Keratinocyte (primary cell): ENCODE measurements around the gene WFDC5. TPM values are rescaled to one million over a fixed set of nuclear protein-coding genes. Genes with fewer than 3 reads are reported as not detected.
A peak's percentile ranks its signal among the peaks of the same experiment; 100 is the strongest.

Source experiments
- DNase-seq: peaks from one replicate; pipeline ENCODE4 v3.0.0-alpha.2; 2011; ENCODE audit warnings: low read depth, missing footprints, low spot score
- FAIRE-seq: peaks from 2 replicates; lab custom pipeline; 2011; peaks lifted over from hg19 to GRCh38; lab: Jason Lieb, UNC
- H2AFZ ChIP-seq: 2 replicates; pipeline ENCODE4 v1.6.0; 2012; ENCODE audit warnings: low read length, control low read depth, inconsistent platforms; ENCODE audit not compliant: control insufficient read depth
- H3K27ac ChIP-seq: 2 replicates; pipeline ENCODE4 v1.5.1; 2011; ENCODE audit warnings: low read length; ENCODE audit not compliant: control insufficient read depth, insufficient read depth
- H3K27me3 ChIP-seq: 3 replicates; pipeline ENCODE4 v1.6.0; 2011; ENCODE audit warnings: low read length; ENCODE audit not compliant: control insufficient read depth, insufficient read depth; ENCODE audit errors: extremely low read depth
- H3K36me3 ChIP-seq, 2 experiments: 2 replicates in 1 of 2; 3 replicates in 1 of 2; pipeline ENCODE4 v1.5.1; 2011; ENCODE audit warnings: low read length in 2 of 2, mild to moderate bottlenecking in 1 of 2; ENCODE audit not compliant: control insufficient read depth in 2 of 2, insufficient read depth in 2 of 2; ENCODE audit errors: extremely low read depth in 1 of 2
- H3K4me1 ChIP-seq: 3 replicates; pipeline ENCODE4 v1.5.1; 2011; ENCODE audit warnings: low read length; ENCODE audit not compliant: control insufficient read depth, insufficient read depth; ENCODE audit errors: extremely low read depth
- H3K4me2 ChIP-seq: 3 replicates; pipeline ENCODE4 v1.6.0; 2011; ENCODE audit warnings: low read depth, low read length; ENCODE audit not compliant: control insufficient read depth, insufficient read depth; ENCODE audit errors: extremely low read depth
- H3K4me3 ChIP-seq, 3 experiments: fragments of 200-600 bp in 1 of 3; sonication (generic) in 1 of 3; 2 replicates in 2 of 3; 3 replicates in 1 of 3; pipeline ENCODE4 v1.5.1; 2011 to 2016; ENCODE audit warnings: low read length in 3 of 3, mild to moderate bottlenecking in 3 of 3, control low read depth in 2 of 3, inconsistent platforms in 1 of 3, low read depth in 1 of 3, mixed read lengths in 1 of 3, mixed run types in 1 of 3, moderate library complexity in 1 of 3; ENCODE audit not compliant: control insufficient read depth in 2 of 3, insufficient read depth in 2 of 3; ENCODE audit errors: extremely low read depth in 1 of 3
- H3K79me2 ChIP-seq: 2 replicates; pipeline ENCODE4 v1.6.0; 2012; ENCODE audit warnings: low read length; ENCODE audit not compliant: control insufficient read depth, insufficient read depth
- H3K9ac ChIP-seq: 3 replicates; pipeline ENCODE4 v1.6.0; 2011; ENCODE audit warnings: low read length; ENCODE audit not compliant: control insufficient read depth, insufficient read depth; ENCODE audit errors: extremely low read depth
- H3K9me1 ChIP-seq: 3 replicates; pipeline ENCODE4 v1.6.0; 2011; ENCODE audit warnings: low read length; ENCODE audit not compliant: control insufficient read depth, insufficient read depth; ENCODE audit errors: extremely low read depth
- H3K9me3 ChIP-seq: 2 replicates; pipeline ENCODE4 v1.5.1; 2012; ENCODE audit warnings: low read depth, low read length; ENCODE audit not compliant: control insufficient read depth
- H4K20me1 ChIP-seq: 3 replicates; pipeline ENCODE4 v1.6.0; 2011; ENCODE audit warnings: low read length; ENCODE audit not compliant: control insufficient read depth, insufficient read depth; ENCODE audit errors: extremely low read depth
- CTCF ChIP-seq, 3 experiments: IDR thresholded peaks in 1 of 3; conservative IDR thresholded peaks in 1 of 3; optimal IDR thresholded peaks in 1 of 3; 2 replicates in 2 of 3; 3 replicates in 1 of 3; pipeline versions ENCODE3 to v1.5.1; 2011; ENCODE audit warnings: low read length in 3 of 3, mild to moderate bottlenecking in 3 of 3, moderate library complexity in 2 of 3, control low read depth in 1 of 3, inconsistent platforms in 1 of 3; ENCODE audit not compliant: insufficient read depth in 2 of 3; ENCODE audit errors: extremely low read depth in 1 of 3
- EZH2 ChIP-seq: IDR thresholded peaks from one replicate; pipeline ENCODE4 v1.6.1; 2012; ENCODE audit warnings: inconsistent platforms, mild to moderate bottlenecking, low read length, moderate library complexity
- dilution Hi-C: fragments of 300-500 bp; cut with MboI; formaldehyde crosslinking; loops from one replicate; pipeline ENCODE4 v1.7.0; 2020; ENCODE audit warnings: low sequenced_read_pairs; ENCODE audit not compliant: extremely low pct_ligation_motif_present
- polyA plus RNA-seq, 5 experiments: library from polyadenylated mRNA; depleted of rRNA in 3 of 5; stranded (reverse) in 3 of 5; stranded (forward) in 1 of 5; unstranded in 1 of 5; fragments of >200 nt; gene quantifications; 1 replicate in 1 of 5; 2 replicates in 3 of 5; 3 replicates in 1 of 5; pipeline versions ENCODE4 v1.2.1 to v1.2.3, GENCODE V29; 2011 to 2012; ENCODE audit warnings: missing spikeins in 2 of 5, low read depth in 1 of 5, low replicate concordance in 1 of 5

WFDC5 gene
- polyA plus RNA-seq, 1 donor (not counting 4 experiments of a cell fraction or from before 2014, with no cell fraction given) = 5.1 TPM

- dilution Hi-C loops = no loop called here
- no peak overlapping the region for H3K27ac ChIP-seq
- no peak for DNase-seq
- no peaks in the 10 kb centered on the region for H3K27me3 ChIP-seq
- no peak for FAIRE-seq
- no peak overlapping the region for H3K4me2 ChIP-seq
- H3K9me3 ChIP-seq = no peaks in the 10 kb centered on the region
- H3K9me1 ChIP-seq = no peaks in the 10 kb centered on the region
- no peak overlapping the region for H2AFZ ChIP-seq
- H3K36me3 ChIP-seq = no peaks in the 10 kb centered on the region
- no peaks in the 10 kb centered on the region for H4K20me1 ChIP-seq
- TF ChIP-seq CTCF (optimal IDR thresholded peaks at IDR 0.05 in 1 of 3, IDR thresholded peaks at IDR 0.05 in 1 of 3, conservative IDR thresholded peaks at IDR 0.05 in 1 of 3; ENCODE audit: extremely low read depth in 1 of 3, insufficient read depth in 2 of 3, low read length in 3 of 3) = no peak
- no peak for TF ChIP-seq EZH2
- no peaks in the 10 kb centered on the region for H3K79me2 ChIP-seq
- H3K9ac ChIP-seq = no peak overlapping the region
- peaks cover 29% of the 10 kb centered on the region for H3K4me1 ChIP-seq
- no peak overlapping the region for H3K4me3 ChIP-seq
These were observed 11.9 kb downstream of the WFDC5 start for GRCh38 chr20:45103072-45103471.

GRCh38 chr20:45101333-45101850 lies 13.6 kb downstream of the WFDC5 start:
- dilution Hi-C loops = no loop called here
- H3K9me3 ChIP-seq = no peaks in the 10 kb centered on the region
- peak overlapping the region; percentile 92 for H2AFZ ChIP-seq
- H3K9ac ChIP-seq = peak overlapping the region; percentile 64
- H3K27ac ChIP-seq = no peak overlapping the region
- TF ChIP-seq CTCF (optimal IDR thresholded peaks at IDR 0.05 in 1 of 3, IDR thresholded peaks at IDR 0.05 in 1 of 3, conservative IDR thresholded peaks at IDR 0.05 in 1 of 3; ENCODE audit: extremely low read depth in 1 of 3, insufficient read depth in 2 of 3, low read length in 3 of 3) (no peak), EZH2 (no peak)
- no peak for FAIRE-seq
- peak overlapping the region; percentile 76 for H3K4me2 ChIP-seq
- H3K4me3 ChIP-seq = peak overlapping the region in 2 of 3 experiments; percentile 30 to 43
- DNase-seq = no peak
- H3K9me1 ChIP-seq = no peaks in the 10 kb centered on the region
- no peaks in the 10 kb centered on the region for H3K36me3 ChIP-seq
- H3K4me1 ChIP-seq = peaks cover 29% of the 10 kb centered on the region
- H3K27me3 ChIP-seq = no peaks in the 10 kb centered on the region
- no peaks in the 10 kb centered on the region for H4K20me1 ChIP-seq
- H3K79me2 ChIP-seq = no peaks in the 10 kb centered on the region
